ENCODE data around the gene DMRTC2. TPM values are rescaled to one million over a fixed set of nuclear protein-coding genes. Genes with fewer than 3 reads are reported as not detected.
A peak's percentile ranks its signal among the peaks of the same experiment; 100 is the strongest.

The DMRTC2 gene
- total RNA-seq, 1 experiment from 2014 or later: not detected

DNA sequence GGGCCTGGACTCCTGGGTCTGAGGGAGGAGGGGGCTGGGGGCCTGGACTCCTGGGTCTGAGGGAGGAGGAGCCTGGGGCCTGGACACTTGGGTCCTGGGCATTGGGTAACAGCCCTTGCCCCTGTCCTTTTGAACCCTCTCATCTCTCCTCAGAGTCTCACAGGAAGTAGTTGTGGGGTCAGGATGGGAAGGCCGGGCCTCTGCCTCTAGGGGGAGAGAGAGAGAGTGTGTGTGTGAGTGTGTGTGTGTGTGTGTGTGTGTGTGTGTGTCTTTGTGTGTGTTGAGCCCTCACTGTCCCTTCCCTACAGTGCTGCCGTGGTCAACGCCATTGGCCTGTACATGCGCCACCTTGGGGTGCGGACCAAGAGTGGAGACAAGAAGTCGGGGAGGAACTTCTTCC lies 49.1 kb downstream of the DMRTC2 start:
- no peak for DNase-seq (ENCODE audit: low spot score)
- CTCF ChIA-PET: no interaction called here
- ATAC-seq: peak; percentile 34
- Mint-ChIP-seq H3K4me1 (peaks cover 3% of the 10 kb centered on the region), H3K36me3 (peaks cover 12% of the 10 kb centered on the region), H3K9me3 (no peaks in the 10 kb centered on the region), H3K27me3 (ENCODE audit: low read depth) (no peaks in the 10 kb centered on the region), H3K4me3 (no peak overlapping the region), H3K27ac (no peak overlapping the region)
- POLR2A ChIA-PET: no interaction called here
- TF ChIP-seq ZNF671 (CRISPR knock-in tag; IDR thresholded peaks at IDR 0.05): no peak
- TF ChIP-seq ZNF121 (CRISPR knock-in tag; IDR thresholded peaks at IDR 0.05): peak; percentile 16; the same call in 1 of the 2 replicates

DNA sequence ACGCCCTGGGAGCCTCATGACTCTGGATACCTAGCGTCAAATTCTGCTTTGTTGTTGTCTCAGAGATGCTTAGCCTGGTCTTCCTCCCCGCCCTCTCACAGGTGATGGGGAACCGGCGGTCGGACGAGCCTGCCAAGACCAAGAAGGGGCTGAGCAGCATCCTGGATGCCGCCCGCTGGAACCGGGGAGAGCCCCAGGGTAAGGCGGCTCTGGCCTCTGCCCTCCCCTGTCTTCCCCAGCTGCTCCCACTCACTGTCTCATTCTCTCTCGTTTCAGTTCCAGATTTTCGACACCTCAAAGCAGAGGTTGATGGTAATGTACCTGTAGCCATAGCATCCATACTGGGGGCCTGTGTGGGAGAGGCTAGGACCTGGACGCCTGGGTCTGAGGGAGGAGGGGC lies 49.5 kb downstream of the DMRTC2 start:
- Mint-ChIP-seq H3K9me3 (no peaks in the 10 kb centered on the region), H3K36me3 (peaks cover 16% of the 10 kb centered on the region), H3K27ac (no peak overlapping the region), H3K4me3 (no peak overlapping the region), H3K27me3 (ENCODE audit: low read depth) (no peaks in the 10 kb centered on the region), H3K4me1 (peaks cover 3% of the 10 kb centered on the region)
- DNase-seq (ENCODE audit: low spot score) (no peak), ATAC-seq (no peak)
- ChIA-PET CTCF (no interaction called here), POLR2A (no interaction called here)
- TF ChIP-seq OVOL2 (CRISPR knock-in tag; IDR thresholded peaks at IDR 0.05; ENCODE audit: borderline replicate concordance): no peak
- TF ChIP-seq JUN (CRISPR knock-in tag; IDR thresholded peaks at IDR 0.05): no peak
- TF ChIP-seq, protein P1, sequence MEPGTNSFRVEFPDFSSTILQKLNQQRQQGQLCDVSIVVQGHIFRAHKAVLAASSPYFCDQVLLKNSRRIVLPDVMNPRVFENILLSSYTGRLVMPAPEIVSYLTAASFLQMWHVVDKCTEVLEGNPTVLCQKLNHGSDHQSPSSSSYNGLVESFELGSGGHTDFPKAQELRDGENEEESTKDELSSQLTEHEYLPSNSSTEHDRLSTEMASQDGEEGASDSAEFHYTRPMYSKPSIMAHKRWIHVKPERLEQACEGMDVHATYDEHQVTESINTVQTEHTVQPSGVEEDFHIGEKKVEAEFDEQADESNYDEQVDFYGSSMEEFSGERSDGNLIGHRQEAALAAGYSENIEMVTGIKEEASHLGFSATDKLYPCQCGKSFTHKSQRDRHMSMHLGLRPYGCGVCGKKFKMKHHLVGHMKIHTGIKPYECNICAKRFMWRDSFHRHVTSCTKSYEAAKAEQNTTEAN (CRISPR knock-in tag; IDR thresholded peaks at IDR 0.05): no peak
- TF ChIP-seq, protein P2, sequence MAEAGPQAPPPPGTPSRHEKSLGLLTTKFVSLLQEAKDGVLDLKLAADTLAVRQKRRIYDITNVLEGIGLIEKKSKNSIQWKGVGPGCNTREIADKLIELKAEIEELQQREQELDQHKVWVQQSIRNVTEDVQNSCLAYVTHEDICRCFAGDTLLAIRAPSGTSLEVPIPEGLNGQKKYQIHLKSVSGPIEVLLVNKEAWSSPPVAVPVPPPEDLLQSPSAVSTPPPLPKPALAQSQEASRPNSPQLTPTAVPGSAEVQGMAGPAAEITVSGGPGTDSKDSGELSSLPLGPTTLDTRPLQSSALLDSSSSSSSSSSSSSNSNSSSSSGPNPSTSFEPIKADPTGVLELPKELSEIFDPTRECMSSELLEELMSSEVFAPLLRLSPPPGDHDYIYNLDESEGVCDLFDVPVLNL (CRISPR knock-in tag; IDR thresholded peaks at IDR 0.05; ENCODE audit: borderline replicate concordance, low read depth): no peak
- no peak for TF ChIP-seq NR3C1 (CRISPR knock-in tag; conservative IDR thresholded peaks at IDR 0.05; ENCODE audit: low read depth)
- TF ChIP-seq, protein P3, sequence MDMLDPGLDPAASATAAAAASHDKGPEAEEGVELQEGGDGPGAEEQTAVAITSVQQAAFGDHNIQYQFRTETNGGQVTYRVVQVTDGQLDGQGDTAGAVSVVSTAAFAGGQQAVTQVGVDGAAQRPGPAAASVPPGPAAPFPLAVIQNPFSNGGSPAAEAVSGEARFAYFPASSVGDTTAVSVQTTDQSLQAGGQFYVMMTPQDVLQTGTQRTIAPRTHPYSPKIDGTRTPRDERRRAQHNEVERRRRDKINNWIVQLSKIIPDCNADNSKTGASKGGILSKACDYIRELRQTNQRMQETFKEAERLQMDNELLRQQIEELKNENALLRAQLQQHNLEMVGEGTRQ (CRISPR knock-in tag; IDR thresholded peaks at IDR 0.05): no peak
- TF ChIP-seq ZNF396 (CRISPR knock-in tag; IDR thresholded peaks at IDR 0.05; ENCODE audit: borderline replicate concordance): no peak
- TF ChIP-seq ATF1 (CRISPR knock-in tag; IDR thresholded peaks at IDR 0.05): no peak
- no peak for TF ChIP-seq MYBL2 (CRISPR knock-in tag; IDR thresholded peaks at IDR 0.05)
- no peak for TF ChIP-seq MXD4 (CRISPR knock-in tag; IDR thresholded peaks at IDR 0.05; ENCODE audit: borderline replicate concordance)
- no peak for TF ChIP-seq ZBTB21 (CRISPR knock-in tag; IDR thresholded peaks at IDR 0.05; ENCODE audit: borderline replicate concordance)
- TF ChIP-seq ZNF416 (CRISPR knock-in tag; IDR thresholded peaks at IDR 0.05): no peak
- no peak for TF ChIP-seq ZNF138 (CRISPR knock-in tag; conservative IDR thresholded peaks at IDR 0.05)
- TF ChIP-seq FOXK1 (CRISPR knock-in tag; IDR thresholded peaks at IDR 0.05): no peak
- no peak for TF ChIP-seq CREB1 (CRISPR knock-in tag; IDR thresholded peaks at IDR 0.05)

DNA sequence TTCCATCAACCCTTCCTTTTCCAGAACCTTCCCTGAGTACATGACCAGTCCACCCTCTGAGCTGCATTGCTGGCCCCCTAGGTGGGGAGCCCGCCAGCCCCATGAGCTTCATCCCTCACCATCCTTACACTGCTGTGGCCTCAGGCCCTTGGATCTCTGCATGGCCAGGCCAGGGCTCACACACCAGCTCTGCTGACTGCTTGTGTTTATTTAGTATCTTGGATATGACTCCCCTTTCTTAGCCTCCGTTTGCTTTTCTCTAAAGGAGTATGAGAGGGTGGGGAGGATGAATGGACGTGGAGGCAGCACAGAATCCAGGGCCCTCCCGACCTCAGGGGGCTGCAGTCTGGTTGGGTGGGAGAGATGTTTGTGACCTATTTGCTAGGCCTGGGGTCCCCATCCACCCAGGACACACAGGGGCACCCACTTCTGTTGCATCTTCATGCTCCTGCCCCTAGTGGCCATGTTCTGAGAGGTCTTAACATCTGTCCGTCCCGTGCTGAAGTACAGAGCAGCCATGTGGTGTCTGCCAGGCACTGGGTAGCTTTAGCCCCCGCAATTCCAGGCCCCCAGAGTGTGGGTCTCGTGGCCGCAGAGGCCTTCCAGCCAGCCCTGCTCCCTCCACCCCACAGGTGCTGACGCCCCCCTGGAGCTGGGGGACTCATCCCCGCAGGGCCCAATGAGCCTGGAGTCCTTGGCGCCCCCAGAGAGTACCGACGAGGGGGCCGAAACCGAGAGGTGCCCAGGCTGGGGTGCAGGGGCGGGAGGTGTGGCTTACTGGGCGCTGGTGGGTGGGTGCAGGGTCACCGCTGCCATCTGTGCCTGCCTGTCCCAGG lies 51.1 kb downstream of the DMRTC2 start:
- Mint-ChIP-seq H3K36me3 (peaks cover 16% of the 10 kb centered on the region), H3K9me3 (no peaks in the 10 kb centered on the region), H3K27ac (peak overlapping the region; percentile 19), H3K4me1 (peaks cover 3% of the 10 kb centered on the region), H3K27me3 (ENCODE audit: low read depth) (no peaks in the 10 kb centered on the region), H3K4me3 (no peak overlapping the region)
- DNase-seq (ENCODE audit: low spot score) (no peak), ATAC-seq (peak; percentile 69)
- ChIA-PET CTCF (interaction anchor here (1.0 to 1.6 kb wide), 6 partner anchors 8 to 34 kb away, joined by 3 to 7 read pairs (median 4); no protein-coding TSS in a partner anchor), POLR2A (no interaction called here)
- TF ChIP-seq PRRX2 (CRISPR knock-in tag; IDR thresholded peaks at IDR 0.05) (no peak), TEAD1 (CRISPR knock-in tag; IDR thresholded peaks at IDR 0.05) (no peak), JUN (CRISPR knock-in tag; IDR thresholded peaks at IDR 0.05) (no peak), OVOL2 (CRISPR knock-in tag; IDR thresholded peaks at IDR 0.05; ENCODE audit: borderline replicate concordance) (no peak)
- TF ChIP-seq, protein P4, sequence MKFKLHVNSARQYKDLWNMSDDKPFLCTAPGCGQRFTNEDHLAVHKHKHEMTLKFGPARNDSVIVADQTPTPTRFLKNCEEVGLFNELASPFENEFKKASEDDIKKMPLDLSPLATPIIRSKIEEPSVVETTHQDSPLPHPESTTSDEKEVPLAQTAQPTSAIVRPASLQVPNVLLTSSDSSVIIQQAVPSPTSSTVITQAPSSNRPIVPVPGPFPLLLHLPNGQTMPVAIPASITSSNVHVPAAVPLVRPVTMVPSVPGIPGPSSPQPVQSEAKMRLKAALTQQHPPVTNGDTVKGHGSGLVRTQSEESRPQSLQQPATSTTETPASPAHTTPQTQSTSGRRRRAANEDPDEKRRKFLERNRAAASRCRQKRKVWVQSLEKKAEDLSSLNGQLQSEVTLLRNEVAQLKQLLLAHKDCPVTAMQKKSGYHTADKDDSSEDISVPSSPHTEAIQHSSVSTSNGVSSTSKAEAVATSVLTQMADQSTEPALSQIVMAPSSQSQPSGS (CRISPR knock-in tag; IDR thresholded peaks at IDR 0.05; ENCODE audit: borderline replicate concordance, low read depth): no peak
- TF ChIP-seq, protein P5, sequence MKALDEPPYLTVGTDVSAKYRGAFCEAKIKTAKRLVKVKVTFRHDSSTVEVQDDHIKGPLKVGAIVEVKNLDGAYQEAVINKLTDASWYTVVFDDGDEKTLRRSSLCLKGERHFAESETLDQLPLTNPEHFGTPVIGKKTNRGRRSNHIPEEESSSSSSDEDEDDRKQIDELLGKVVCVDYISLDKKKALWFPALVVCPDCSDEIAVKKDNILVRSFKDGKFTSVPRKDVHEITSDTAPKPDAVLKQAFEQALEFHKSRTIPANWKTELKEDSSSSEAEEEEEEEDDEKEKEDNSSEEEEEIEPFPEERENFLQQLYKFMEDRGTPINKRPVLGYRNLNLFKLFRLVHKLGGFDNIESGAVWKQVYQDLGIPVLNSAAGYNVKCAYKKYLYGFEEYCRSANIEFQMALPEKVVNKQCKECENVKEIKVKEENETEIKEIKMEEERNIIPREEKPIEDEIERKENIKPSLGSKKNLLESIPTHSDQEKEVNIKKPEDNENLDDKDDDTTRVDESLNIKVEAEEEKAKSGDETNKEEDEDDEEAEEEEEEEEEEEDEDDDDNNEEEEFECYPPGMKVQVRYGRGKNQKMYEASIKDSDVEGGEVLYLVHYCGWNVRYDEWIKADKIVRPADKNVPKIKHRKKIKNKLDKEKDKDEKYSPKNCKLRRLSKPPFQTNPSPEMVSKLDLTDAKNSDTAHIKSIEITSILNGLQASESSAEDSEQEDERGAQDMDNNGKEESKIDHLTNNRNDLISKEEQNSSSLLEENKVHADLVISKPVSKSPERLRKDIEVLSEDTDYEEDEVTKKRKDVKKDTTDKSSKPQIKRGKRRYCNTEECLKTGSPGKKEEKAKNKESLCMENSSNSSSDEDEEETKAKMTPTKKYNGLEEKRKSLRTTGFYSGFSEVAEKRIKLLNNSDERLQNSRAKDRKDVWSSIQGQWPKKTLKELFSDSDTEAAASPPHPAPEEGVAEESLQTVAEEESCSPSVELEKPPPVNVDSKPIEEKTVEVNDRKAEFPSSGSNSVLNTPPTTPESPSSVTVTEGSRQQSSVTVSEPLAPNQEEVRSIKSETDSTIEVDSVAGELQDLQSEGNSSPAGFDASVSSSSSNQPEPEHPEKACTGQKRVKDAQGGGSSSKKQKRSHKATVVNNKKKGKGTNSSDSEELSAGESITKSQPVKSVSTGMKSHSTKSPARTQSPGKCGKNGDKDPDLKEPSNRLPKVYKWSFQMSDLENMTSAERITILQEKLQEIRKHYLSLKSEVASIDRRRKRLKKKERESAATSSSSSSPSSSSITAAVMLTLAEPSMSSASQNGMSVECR (CRISPR knock-in tag; IDR thresholded peaks at IDR 0.05; ENCODE audit: borderline replicate concordance): no peak
